ENCODE measurements around the gene ARNT2.

Gene ARNT2

DNA sequence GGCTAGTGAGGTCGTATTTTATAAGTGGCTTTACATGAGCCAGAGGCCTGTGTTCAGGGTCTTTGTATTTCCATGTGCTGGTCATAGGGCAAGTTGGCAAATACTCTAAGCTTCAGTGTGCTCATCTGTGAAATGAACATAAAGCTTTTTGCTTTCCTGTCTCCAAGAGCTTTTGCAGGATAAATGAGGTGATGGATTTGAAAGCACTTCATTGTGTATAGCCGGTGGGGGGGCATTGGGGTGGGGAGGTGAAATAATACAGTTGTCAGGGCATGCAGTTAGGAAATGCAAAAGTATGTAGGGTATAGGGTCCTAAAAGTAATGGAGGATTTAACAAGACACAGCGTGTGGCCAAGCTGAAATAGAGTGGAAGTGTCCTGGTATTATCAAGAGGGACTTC, 67.7 kb downstream of the ARNT2 start:
- no peak for DNase-seq

GRCh38 chr15:80473286-80474223, 69.4 kb downstream of the ARNT2 start:
- DNase-seq, result no peak

- no peak for DNase-seq
Observed at GRCh38 chr15:80474224-80475215, 70.3 kb downstream of the ARNT2 start.

- no peak for DNase-seq
Observed at GRCh38 chr15:80475572-80475971, 71.4 kb downstream of the ARNT2 start.

- no peak for DNase-seq
Observed at GRCh38 chr15:80476036-80476435, 71.9 kb downstream of the ARNT2 start.

DNA sequence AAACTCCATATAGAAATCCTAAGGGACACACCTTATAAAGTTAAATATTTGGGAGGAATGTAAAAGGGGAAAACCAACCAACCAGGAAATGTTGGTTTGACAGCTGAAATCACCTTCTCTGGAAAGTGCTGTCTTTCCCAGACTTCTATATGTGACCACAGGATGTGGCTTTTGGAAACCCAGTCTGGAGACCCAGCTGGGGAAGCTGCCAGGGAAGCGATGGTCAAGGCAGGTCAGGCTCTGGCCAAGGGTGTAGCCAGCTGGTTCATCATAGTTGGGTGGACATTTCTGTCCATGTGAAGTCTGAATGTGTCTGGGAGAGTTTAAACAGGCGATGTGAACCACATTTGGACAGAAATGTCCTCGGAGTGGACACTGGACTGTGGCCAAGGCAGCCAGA, 73.9 kb downstream of the ARNT2 start:
- no peak for DNase-seq

DNA sequence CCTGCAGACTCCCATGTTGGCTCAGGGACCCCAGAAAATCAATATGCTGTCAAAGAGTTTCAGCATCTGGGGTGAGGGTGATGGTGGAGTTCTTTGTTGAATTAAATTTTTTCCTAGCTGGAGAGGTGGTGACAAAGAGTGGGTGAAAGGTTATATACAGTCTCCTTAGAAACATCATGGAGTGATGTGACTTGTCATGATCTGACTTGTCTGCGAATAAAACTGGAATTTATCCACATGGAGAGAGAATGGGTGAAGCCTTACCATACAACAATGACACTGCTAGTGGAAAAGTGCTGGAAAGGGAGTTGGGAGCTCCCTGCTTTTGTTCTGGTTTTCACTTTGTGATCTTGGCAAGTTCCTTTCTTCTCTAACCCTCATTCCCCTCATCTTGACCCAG, 75.0 kb downstream of the ARNT2 start:
- no peak for DNase-seq

DNA sequence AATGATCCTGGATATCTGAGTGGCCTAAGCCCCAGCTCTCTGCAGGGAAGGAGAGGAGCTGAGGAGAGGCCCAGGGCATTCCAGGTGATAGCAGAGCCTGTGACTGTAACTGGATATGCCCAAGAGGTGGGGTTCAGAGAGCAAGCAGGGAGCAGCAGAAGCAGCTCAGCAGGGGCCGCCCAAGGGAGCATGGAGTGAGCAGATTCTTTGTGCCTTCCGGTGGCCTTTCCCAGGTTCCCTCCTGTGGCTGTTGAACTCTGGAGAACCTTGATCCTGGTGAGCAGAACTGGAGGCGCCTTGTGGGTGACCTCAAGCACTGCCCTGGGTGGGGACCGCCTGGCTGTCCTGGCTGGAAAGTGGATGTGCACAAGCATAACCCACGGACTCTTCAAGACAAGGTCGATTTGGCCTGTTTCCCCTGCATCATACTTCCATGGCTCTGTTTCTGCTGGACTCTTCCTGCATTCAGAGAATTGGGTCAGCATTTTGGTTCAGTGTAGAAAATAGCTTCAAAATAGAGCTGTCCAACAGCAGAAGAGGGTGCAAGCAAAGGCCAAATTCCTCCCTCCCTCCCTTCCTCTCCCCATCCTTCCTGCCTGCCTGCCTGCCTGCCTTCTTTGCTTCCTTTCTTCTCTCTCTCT, 76.1 kb downstream of the ARNT2 start:
- DNase-seq, result no peak

- peak; percentile 49 for DNase-seq
Observed at GRCh38 chr15:80480909-80481308, 76.7 kb downstream of the ARNT2 start.

GRCh38 chr15:80482696-80483095, 78.5 kb downstream of the ARNT2 start:
- no peak for DNase-seq

- DNase-seq, result no peak
Observed at GRCh38 chr15:80483725-80484161, 79.6 kb downstream of the ARNT2 start.

- DNase-seq, result no peak
Observed at GRCh38 chr15:80484333-80484864, 80.2 kb downstream of the ARNT2 start.

- no peak for DNase-seq
Observed at GRCh38 chr15:80485370-80486164, 81.4 kb downstream of the ARNT2 start.

DNA sequence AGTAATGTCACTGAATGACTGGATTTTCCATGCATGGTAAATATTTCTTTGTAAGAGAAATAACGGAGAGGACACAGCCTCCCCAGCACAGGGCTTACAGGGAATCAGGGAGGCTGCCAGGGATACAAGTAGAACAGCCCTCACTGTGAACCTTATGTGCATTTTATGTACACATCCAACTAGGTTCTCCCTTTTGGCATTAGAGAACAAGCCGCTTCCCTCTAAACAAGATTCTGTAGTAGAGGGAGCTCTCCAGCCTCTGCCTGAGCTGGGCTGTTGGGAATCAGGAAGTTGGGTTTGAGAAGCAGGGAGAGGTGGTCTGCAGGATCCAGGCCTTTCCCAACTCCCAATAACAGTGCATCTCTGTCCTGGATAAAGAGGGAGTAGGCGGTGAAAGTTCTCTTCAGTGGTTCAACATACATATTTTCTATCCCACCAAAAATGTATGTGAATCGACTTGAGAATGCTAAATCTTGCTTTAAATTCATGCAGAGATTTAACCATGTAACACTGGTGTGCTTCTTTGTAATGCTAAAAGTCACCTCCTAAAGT, 83.7 kb downstream of the ARNT2 start:
- no peak for DNase-seq

- no peak for DNase-seq
Observed at GRCh38 chr15:80489030-80489594, 84.9 kb downstream of the ARNT2 start.

DNA sequence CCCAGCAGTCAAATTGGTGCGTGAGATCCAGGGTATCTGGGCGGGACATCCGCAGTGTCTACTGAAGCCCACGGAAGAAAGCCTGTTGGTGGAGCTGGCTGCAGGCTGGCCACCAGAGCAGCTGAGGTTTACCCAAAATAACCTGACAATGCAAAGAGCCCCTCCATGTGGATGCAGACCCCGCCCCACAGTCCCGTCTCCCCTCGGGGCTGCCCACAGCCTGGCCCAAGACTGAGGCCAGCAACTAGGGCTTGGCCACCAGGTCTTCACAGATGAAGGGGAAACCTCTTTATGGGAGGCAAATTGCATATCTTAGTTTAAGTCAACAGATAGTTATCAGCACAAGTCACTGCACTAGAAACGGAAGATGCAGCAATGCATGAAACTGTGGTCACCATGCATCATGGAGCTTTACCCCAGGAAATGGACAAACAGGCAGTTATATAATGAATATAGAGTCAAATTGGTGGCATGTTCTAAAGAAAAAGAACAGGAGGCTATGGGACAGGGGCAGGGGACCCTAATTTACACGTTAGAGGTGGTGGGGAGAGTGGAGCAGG, 86.3 kb downstream of the ARNT2 start:
- DNase-seq, result no peak

GRCh38 chr15:80491163-80491847, 87.1 kb downstream of the ARNT2 start:
- DNase-seq, result no peak

GRCh38 chr15:80492409-80492808, 88.2 kb downstream of the ARNT2 start:
- DNase-seq, result no peak

- no peak for DNase-seq
Observed at GRCh38 chr15:80492874-80493273, 88.7 kb downstream of the ARNT2 start.

GRCh38 chr15:80494351-80494751, 90.2 kb downstream of the ARNT2 start:
- DNase-seq, result no peak

Data from GOT3 (cell line).